ENCODE measurements around the gene LCE1E. TPM values are rescaled to one million over a fixed set of nuclear protein-coding genes. Genes with fewer than 3 reads are reported as not detected.

The LCE1E gene
- total RNA-seq, 5 donors from 2014 or later (not counting 1 experiment from before 2014, with no cell fraction given) = not detected

DNA sequence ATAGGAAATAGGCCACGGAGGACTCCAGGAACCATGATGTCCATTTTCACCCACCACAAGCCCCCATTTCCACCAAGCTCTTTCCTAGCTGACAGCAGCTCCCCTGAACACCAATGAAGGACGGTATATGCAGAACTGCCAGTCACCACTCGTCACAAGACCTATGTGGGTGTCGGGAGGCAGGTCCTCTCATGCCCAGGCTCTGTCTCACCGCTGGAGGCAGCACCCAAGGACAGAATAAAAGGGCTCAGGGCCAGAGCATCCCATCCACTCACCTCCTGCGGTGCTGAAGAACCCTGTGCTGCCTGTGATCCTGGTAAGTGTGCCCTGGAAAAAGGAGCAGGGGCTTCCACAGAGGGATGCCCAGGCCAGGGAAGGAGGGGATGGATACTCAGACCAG lies 11.2 kb upstream of the LCE1E start, which contains the start of gene LCE1F:
TSS of gene LCE1F (plus strand) at position 266 of the 400 bp plus-strand sequence. CDS start 1,232 bp downstream, outside the sequence.
- Mint-ChIP-seq H3K9me3 (peaks cover 0 to 5% (median 3%) of the 10 kb centered on the region in 3 donors), H3K36me3 (no peaks in the 10 kb centered on the region), H3K4me3 (no peak within 1 kb of the TSS), H3K27me3 (peaks cover 17 to 35% of the 10 kb centered on the region in 2 donors), H3K4me1 (no peaks in the 10 kb centered on the region), H3K27ac (no peak within 1 kb of the TSS)
- no peak for ATAC-seq (replicated peaks in 1 of 4)
- no peak for DNase-seq
- no peaks in the 10 kb centered on the region for H3K4me1 ChIP-seq (ENCODE audit: control insufficient read depth in 1 of 2, extremely low read depth in 1 of 2, insufficient read depth in 2 of 2, low read length in 2 of 2)
- CTCF ChIA-PET = no interaction called here
- H3K4me3 ChIP-seq (ENCODE audit: control insufficient read depth in 1 of 2, extremely low read depth in 1 of 2, low read length in 1 of 2) = no peak within 1 kb of the TSS
- H3K27me3 ChIP-seq (replicated peaks in 1 of 2; ENCODE audit: control insufficient read depth in 2 of 2, extremely low read depth in 1 of 2, insufficient read depth in 2 of 2, low read length in 1 of 2) = peaks cover 0 to 20% of the 10 kb centered on the region in 2 experiments
- WGBS (ENCODE audit: insufficient coverage) = 67% methylated on average over 4 of the region's 6 CpGs
- H3K27ac ChIP-seq (ENCODE audit: low read length) = no peak within 1 kb of the TSS
- no peaks in the 10 kb centered on the region for H3K9me3 ChIP-seq
- H3K36me3 ChIP-seq (ENCODE audit: control insufficient read depth in 2 of 2, extremely low read depth in 1 of 2, insufficient read depth in 1 of 2, low read length in 1 of 2) = no peaks in the 10 kb centered on the region
- POLR2A ChIA-PET = no interaction called here

DNA sequence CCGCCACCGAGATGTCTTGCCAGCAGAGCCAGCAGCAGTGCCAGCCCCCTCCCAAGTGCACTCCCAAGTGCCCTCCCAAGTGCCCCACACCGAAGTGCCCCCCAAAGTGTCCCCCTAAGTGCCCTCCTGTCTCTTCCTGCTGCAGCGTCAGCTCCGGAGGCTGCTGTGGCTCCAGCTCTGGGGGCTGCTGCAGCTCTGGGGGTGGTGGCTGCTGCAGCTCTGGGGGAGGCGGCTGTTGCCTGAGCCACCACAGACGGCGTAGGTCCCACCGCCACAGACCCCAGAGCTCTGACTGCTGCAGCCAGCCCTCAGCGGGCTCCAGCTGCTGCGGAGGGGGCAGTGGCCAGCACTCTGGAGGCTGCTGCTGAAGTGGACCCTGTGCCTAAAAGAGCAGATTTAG lies 9.7 kb upstream of the LCE1E start:
- 78% methylated on average over 9 of the region's 11 CpGs for WGBS (ENCODE audit: insufficient coverage)
- no peaks in the 10 kb centered on the region for H3K36me3 Mint-ChIP-seq
- peaks cover 0 to 5% (median 3%) of the 10 kb centered on the region in 3 donors for H3K9me3 Mint-ChIP-seq
- H3K4me3 ChIP-seq (ENCODE audit: control insufficient read depth in 1 of 2, extremely low read depth in 1 of 2, low read length in 1 of 2) = no peak overlapping the region
- H3K36me3 ChIP-seq (ENCODE audit: control insufficient read depth in 2 of 2, extremely low read depth in 1 of 2, insufficient read depth in 1 of 2, low read length in 1 of 2) = no peaks in the 10 kb centered on the region
- ChIA-PET POLR2A (no interaction called here), CTCF (no interaction called here)
- no peak for ATAC-seq (replicated peaks in 1 of 4)
- H3K4me1 Mint-ChIP-seq = no peaks in the 10 kb centered on the region
- H3K4me1 ChIP-seq (ENCODE audit: control insufficient read depth in 1 of 2, extremely low read depth in 1 of 2, insufficient read depth in 2 of 2, low read length in 2 of 2) = no peaks in the 10 kb centered on the region
- H3K27me3 ChIP-seq (replicated peaks in 1 of 2; ENCODE audit: control insufficient read depth in 2 of 2, extremely low read depth in 1 of 2, insufficient read depth in 2 of 2, low read length in 1 of 2) = peaks cover 0 to 20% of the 10 kb centered on the region in 2 experiments
- H3K9me3 ChIP-seq = no peaks in the 10 kb centered on the region
- no peak for DNase-seq
- H3K4me3 Mint-ChIP-seq = no peak overlapping the region
- no peak overlapping the region for H3K27ac ChIP-seq (ENCODE audit: low read length)
- peaks cover 19 to 38% of the 10 kb centered on the region in 2 donors for H3K27me3 Mint-ChIP-seq
- no peak overlapping the region for H3K27ac Mint-ChIP-seq

DNA sequence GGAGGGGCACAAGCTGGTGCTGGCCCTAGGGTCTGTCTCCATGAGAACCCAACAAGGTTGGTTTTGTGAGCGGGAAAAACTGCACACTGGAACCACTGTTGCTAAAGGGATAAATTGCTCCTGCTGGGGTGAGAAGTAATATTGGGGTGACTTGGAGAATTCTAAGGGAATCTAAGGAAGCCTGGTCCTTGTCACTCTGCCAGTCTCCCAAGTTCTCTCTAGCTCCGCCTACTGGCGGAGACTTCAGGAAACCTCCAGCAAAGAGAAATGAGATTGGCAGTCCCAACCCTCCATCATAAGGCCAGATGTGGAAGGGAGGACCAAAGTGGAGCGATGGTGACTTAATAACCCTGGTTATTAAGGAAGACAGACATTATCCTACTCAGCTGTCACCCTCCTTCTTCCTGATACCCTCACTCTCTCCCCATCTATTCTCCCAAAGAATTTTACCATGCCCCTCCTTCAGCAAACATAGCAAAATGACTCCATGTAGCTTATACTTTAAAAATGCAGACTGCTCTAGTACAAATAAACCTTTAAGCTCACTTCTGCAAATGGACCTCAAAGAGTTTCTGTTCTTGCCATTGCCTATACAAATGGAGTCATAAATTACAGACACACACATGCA lies 8.4 kb upstream of the LCE1E start:
- Mint-ChIP-seq H3K9me3 (no peaks in the 10 kb centered on the region), H3K36me3 (no peaks in the 10 kb centered on the region), H3K27ac (no peak overlapping the region), H3K4me3 (no peak overlapping the region), H3K4me1 (no peaks in the 10 kb centered on the region), H3K27me3 (peaks cover 25 to 38% of the 10 kb centered on the region in 2 donors)
- Histone ChIP-seq H3K4me1 (ENCODE audit: control insufficient read depth in 1 of 2, extremely low read depth in 1 of 2, insufficient read depth in 2 of 2, low read length in 2 of 2) (no peaks in the 10 kb centered on the region), H3K27ac (ENCODE audit: low read length) (no peak overlapping the region), H3K9me3 (no peaks in the 10 kb centered on the region), H3K27me3 (replicated peaks in 1 of 2; ENCODE audit: control insufficient read depth in 2 of 2, extremely low read depth in 1 of 2, insufficient read depth in 2 of 2, low read length in 1 of 2) (peaks cover 0 to 24% of the 10 kb centered on the region in 2 experiments), H3K4me3 (ENCODE audit: control insufficient read depth in 1 of 2, extremely low read depth in 1 of 2, low read length in 1 of 2) (no peak overlapping the region), H3K36me3 (ENCODE audit: control insufficient read depth in 2 of 2, extremely low read depth in 1 of 2, insufficient read depth in 1 of 2, low read length in 1 of 2) (no peaks in the 10 kb centered on the region)
- no peak for ATAC-seq (replicated peaks in 1 of 4)
- ChIA-PET POLR2A (no interaction called here), CTCF (no interaction called here)
- no peak for DNase-seq
- WGBS (ENCODE audit: insufficient coverage) = 50% methylated on average over 1 of the region's 4 CpGs

DNA sequence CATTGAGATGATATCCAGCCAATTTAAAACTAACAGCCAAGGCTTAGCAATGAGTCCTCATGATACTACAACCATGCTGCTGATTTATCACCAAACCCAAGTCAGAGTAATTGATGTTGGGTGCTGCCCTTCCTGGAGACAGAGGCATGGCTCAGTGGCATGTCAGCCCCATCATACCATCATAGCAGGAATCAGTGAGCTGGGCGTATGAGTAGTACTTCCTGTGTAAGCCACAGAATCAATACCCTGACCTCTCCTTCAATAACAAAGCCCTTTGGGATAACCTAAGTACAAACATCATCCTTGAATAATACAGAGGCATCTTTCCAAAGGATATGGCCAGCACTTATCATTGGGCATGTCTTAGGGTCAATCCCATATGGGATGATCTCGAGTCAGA lies 3.0 kb upstream of the LCE1E start:
- POLR2A ChIA-PET = no interaction called here
- no peak for ATAC-seq (replicated peaks in 1 of 4)
- H3K36me3 Mint-ChIP-seq = no peaks in the 10 kb centered on the region

DNA sequence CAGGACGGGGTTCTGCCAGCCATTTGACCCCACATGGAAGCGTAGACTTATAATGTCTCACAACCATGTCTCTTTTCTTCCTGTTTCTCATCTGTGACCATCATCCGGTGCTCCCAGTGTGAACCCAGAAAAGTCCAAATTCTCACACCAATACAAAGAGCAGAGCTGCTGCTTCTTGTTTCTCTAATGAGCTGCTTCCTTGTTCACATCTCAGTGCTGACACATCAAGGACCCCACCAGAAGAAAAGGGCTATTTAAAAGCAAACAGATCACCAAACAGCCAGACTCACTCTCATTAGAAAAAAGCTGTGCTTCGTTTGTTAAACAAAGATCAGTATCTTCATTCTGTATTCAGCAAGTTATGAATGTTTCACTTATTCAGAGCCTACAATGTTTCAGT lies 9.6 kb downstream of the LCE1E start:
- Mint-ChIP-seq H3K36me3 (no peaks in the 10 kb centered on the region), H3K27ac (no peak overlapping the region), H3K4me1 (no peaks in the 10 kb centered on the region), H3K4me3 (no peak overlapping the region), H3K9me3 (no peaks in the 10 kb centered on the region), H3K27me3 (peaks cover 7 to 11% of the 10 kb centered on the region in 2 donors)
- POLR2A ChIA-PET = no interaction called here
- CTCF ChIA-PET = no interaction called here
- WGBS (ENCODE audit: insufficient coverage) = 67% methylated on average over 4 of the region's 4 CpGs
- ATAC-seq (replicated peaks in 1 of 4) (no peak), DNase-seq (no peak)
- no peaks in the 10 kb centered on the region for H3K9me3 ChIP-seq
- H3K4me1 ChIP-seq (ENCODE audit: control insufficient read depth in 1 of 2, extremely low read depth in 1 of 2, insufficient read depth in 2 of 2, low read length in 2 of 2) = no peaks in the 10 kb centered on the region
- no peaks in the 10 kb centered on the region for H3K36me3 ChIP-seq (ENCODE audit: control insufficient read depth in 2 of 2, extremely low read depth in 1 of 2, insufficient read depth in 1 of 2, low read length in 1 of 2)
- peaks cover 0 to 16% of the 10 kb centered on the region in 2 experiments for H3K27me3 ChIP-seq (replicated peaks in 1 of 2; ENCODE audit: control insufficient read depth in 2 of 2, extremely low read depth in 1 of 2, insufficient read depth in 2 of 2, low read length in 1 of 2)
- no peak overlapping the region for H3K27ac ChIP-seq (ENCODE audit: low read length)
- H3K4me3 ChIP-seq (ENCODE audit: control insufficient read depth in 1 of 2, extremely low read depth in 1 of 2, low read length in 1 of 2) = no peak overlapping the region

More for the DNA sequence above, 3.0 kb upstream of the LCE1E start:
- Mint-ChIP-seq H3K27ac (no peak overlapping the region), H3K9me3 (no peaks in the 10 kb centered on the region), H3K4me1 (no peaks in the 10 kb centered on the region), H3K4me3 (no peak overlapping the region), H3K27me3 (peaks cover 37 to 42% of the 10 kb centered on the region in 2 donors)
- no peaks in the 10 kb centered on the region for H3K9me3 ChIP-seq
- CTCF ChIA-PET = no interaction called here
- H3K4me3 ChIP-seq (ENCODE audit: control insufficient read depth in 1 of 2, extremely low read depth in 1 of 2, low read length in 1 of 2) = no peak overlapping the region
- no peaks in the 10 kb centered on the region for H3K36me3 ChIP-seq (ENCODE audit: control insufficient read depth in 2 of 2, extremely low read depth in 1 of 2, insufficient read depth in 1 of 2, low read length in 1 of 2)
- H3K27me3 ChIP-seq (replicated peaks in 1 of 2; ENCODE audit: control insufficient read depth in 2 of 2, extremely low read depth in 1 of 2, insufficient read depth in 2 of 2, low read length in 1 of 2) = peaks cover 0 to 21% of the 10 kb centered on the region in 2 experiments
- H3K4me1 ChIP-seq (ENCODE audit: control insufficient read depth in 1 of 2, extremely low read depth in 1 of 2, insufficient read depth in 2 of 2, low read length in 2 of 2) = no peaks in the 10 kb centered on the region
- WGBS (ENCODE audit: insufficient coverage) = 83% methylated on average over 1 of the region's 2 CpGs
- DNase-seq = no peak
- H3K27ac ChIP-seq (ENCODE audit: low read length) = no peak overlapping the region

DNA sequence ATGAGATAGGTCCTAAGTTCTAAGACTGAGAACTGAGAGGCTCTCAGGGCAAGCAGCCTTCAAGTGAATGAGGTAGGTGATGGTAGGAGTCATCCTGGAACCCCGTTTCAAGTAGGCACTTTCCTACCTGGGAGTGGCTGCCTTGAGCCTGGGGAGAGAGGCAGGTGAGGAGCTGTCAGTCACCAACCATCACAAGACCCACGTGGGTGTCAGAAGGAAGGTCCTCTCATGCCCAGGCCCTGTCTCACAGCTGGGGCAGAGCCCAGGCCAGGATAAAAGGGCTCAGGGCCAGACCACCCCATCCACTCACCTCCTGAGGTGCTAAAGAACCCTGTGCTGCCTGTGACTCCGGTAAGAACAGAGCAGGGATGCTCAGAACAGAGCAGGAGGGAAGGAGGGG lies 10.4 kb downstream of the LCE1E start, which contains the start of gene LCE1D:
TSS of gene LCE1D (plus strand) at position 301 of the 400 bp plus-strand sequence. CDS start 1,074 bp downstream, outside the sequence.
- Histone ChIP-seq H3K36me3 (ENCODE audit: control insufficient read depth in 2 of 2, extremely low read depth in 1 of 2, insufficient read depth in 1 of 2, low read length in 1 of 2) (no peaks in the 10 kb centered on the region), H3K27me3 (replicated peaks in 1 of 2; ENCODE audit: control insufficient read depth in 2 of 2, extremely low read depth in 1 of 2, insufficient read depth in 2 of 2, low read length in 1 of 2) (peaks cover 0 to 16% of the 10 kb centered on the region in 2 experiments), H3K4me3 (ENCODE audit: control insufficient read depth in 1 of 2, extremely low read depth in 1 of 2, low read length in 1 of 2) (no peak within 1 kb of the TSS), H3K27ac (ENCODE audit: low read length) (no peak within 1 kb of the TSS), H3K9me3 (no peaks in the 10 kb centered on the region), H3K4me1 (ENCODE audit: control insufficient read depth in 1 of 2, extremely low read depth in 1 of 2, insufficient read depth in 2 of 2, low read length in 2 of 2) (no peaks in the 10 kb centered on the region)
- DNase-seq (no peak), ATAC-seq (replicated peaks in 1 of 4) (no peak)
- H3K27me3 Mint-ChIP-seq = peaks cover 11 to 14% of the 10 kb centered on the region in 2 donors
- CTCF ChIA-PET = interaction anchor here in 1 of 2 donors (0.5 kb wide), 1 partner anchor 9 kb away, joined by 3 read pairs; no protein-coding TSS in a partner anchor
- no peaks in the 10 kb centered on the region for H3K9me3 Mint-ChIP-seq
- H3K4me1 Mint-ChIP-seq = no peaks in the 10 kb centered on the region
- 44% methylated on average over 1 of the region's 3 CpGs for WGBS (ENCODE audit: insufficient coverage)
- no peaks in the 10 kb centered on the region for H3K36me3 Mint-ChIP-seq
- H3K27ac Mint-ChIP-seq = no peak within 1 kb of the TSS
- POLR2A ChIA-PET = no interaction called here
- H3K4me3 Mint-ChIP-seq = no peak within 1 kb of the TSS
